Measurements from ENCODE around the gene ZNF3.
A peak's percentile ranks its signal among the peaks of the same experiment; 100 is the strongest.
"Not testable (repeated sequence)": the region's sequence is repeated elsewhere in the genome, so short reads cannot be mapped to it uniquely, and the experiment has no call there.

ZNF3 gene

DNA sequence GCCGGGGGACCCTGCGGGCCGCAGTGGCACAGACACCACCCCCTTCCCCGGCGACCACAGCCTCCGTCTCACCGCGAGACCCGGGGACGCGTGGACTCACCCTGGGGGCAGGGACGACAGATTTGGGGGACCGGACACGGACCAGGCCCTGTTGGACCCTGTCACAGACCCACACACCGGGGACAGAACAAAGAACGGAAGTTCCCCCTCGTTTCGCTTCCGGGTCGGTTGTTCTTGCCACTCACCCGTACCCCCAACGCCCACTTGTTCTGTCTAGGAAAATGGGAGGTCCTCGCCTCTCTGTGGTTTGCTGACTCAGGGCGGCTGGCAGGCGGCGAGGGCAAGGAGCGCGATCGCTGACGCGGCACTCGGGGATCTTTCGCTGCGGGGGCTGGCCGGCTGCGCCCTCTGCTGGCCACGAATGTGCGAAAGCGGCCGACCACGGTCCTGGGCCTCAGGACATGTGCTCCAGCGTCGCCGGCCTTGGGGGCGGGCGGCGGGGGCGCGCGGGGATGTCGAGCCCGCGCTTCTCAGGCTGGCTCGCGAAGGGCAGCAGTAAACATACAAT is at the start of gene ZNF3:
Gene ZNF3 (minus strand): TSS at position 189 of the 568 bp plus-strand sequence. CDS start 4,366 bp downstream, outside the sequence.
- DNase-seq: peak; percentile 84

DNA sequence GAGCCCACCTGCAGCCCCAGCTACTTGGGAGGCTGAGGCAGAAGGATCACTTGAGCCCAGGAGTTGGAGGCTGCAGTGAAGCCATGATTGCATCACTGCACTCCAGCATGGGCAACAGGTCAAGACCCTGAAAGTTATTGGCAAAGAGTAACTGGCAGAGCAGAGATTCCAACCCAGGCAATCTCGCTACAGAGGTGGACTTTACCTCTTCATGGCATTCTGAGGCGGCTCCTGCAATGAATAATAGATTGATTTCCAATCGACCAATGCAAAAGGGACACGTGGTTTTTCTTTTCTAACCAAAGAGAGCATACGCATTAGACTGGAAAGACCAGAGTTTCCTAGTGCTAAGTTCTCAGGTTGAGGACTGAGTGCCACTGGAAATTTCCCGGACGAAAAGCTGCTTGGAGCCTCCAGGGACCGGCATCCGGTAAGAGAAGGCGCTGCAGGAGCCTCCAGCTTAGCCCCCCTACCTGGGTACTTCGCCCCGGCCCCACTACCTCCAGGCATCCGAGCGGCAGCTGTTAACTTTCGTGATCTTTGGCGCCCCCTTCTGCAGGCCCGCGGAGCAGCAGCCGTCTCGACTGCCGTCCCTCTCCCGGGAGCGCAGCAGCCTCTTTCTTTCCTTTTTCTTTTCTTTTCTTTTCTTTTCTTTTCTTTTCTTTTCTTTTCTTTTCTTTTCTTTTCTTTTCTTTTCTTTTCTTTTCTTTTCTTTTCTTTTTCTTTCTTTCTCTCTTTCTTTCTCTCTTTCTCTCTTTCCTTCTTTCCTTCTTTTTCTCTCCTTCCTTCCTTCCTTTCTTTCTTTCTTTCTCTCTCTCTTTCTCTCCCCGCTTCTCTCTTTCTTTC is 49.3 kb upstream of the ZNF3 start:
- DNase-seq: no peak

DNA sequence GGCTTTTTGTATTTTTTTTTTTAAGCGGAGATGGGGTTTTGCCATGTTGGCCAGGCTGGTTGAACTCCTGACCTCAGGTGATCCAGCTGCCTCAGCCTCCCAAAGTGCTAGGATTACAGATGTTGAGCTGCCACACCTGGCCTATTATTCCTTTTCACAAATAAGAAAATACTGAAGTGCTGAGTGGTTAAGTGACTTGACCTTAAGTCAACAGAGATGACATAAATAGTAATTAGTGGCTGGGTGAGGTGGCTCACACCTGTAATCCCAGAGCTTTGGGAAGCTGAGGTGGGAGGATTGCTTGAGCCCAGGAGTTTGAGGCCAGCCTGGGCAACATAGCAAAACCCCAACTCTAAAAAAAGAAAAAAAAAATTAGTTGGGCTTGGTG is 48.7 kb upstream of the ZNF3 start:
- DNase-seq: not testable (repeated sequence)

DNA sequence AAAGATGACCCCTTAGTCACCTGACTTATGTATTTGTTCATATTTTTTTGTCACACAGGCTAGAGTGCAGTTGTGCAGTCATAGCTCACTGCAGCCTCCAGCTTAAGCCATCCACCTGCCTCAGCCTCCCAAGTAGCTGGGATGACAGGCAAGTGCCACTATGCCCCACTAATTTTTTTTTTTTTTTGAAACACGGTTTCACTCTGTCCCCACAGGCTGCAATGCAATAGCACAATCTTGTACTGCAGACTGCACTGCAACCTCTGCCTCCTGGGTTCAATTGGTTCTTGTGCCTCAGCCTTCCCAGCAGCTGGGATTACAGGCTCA is 47.1 kb upstream of the ZNF3 start:
- DNase-seq: no peak

DNA sequence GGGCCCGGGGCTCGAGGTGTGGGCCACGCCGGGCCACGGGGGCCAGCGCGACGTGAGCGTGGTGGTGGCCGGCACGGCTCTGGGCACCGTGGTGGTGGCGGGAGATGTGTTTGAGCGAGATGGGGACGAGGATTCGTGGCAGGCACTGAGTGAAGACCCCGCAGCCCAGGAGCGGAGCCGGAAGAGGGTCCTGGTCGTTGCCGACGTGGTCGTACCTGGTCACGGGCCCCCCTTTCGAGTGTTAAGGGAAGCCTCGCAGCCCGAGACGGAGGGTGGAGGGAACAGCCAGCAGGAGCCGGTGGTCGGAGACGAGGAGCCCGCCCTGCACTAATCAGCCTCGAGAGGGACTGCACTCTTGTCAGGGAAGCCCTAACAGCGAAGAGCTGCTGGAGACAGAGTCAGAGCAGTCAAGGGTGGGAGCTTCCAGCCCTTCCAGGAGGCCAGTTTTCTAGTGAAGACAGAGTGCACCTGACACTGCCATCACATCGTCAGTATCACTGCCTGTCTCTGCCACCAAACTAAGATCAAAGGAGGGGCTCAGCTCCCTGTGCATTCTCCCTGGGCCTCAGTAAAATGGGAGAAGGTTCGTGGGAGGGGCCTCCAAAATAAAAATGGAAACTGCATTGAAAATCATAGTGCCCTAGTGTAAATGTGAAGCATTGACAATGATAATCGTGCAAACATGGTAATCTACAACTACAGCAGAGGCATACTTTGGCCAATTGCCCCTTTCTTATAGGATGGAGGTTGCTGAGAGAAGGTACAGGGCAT is 46.5 kb upstream of the ZNF3 start:
- DNase-seq: no peak

DNA sequence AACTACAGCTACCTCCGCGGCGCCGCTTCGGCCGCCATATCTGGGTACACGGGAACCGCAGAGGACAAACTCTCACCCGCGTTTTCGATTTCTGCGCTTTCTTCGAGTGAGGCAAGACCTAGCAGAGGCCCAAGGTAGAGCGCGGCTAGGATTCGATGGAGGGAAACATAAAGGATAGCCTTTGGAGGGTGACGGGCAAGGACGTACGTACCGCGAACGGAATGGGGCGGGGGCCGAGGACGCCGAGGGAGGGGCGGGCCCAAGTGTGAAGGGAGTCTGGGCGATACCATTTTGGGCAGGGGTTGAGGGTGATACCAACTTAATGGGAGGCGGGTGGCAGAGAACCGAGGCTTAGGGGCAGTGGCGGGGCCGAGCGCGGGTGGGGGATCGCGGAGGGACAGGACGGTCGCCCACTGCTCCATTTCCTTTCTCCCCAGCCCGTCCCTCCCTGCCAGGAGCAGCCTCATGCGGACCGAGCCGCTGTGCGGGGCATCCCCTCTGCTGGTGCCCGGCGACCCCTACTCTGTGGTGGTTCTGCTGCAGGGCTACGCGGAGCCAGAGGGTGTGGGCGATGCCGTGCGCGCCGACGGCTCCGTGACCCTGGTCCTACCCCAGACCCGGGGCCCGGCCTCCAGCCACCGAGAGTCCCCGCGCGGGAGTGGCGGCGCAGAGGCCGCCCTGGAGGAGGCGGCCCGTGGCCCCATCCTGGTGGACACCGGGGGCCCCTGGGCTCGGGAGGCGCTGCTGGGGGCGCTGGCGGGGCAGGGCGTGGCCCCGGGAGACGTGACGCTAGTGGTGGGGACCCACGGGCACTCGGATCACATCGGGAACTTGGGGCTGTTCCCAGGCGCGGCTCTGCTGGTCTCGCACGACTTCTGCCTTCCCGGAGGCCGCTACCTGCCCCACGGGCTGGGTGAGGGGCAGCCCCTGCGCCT is 45.7 kb upstream of the ZNF3 start, which contains the start of gene MBLAC1:
Gene MBLAC1 (plus strand): TSS at position 37 of the 935 bp plus-strand sequence. CDS start 429 bp downstream, at position 466.
- DNase-seq: peak; percentile 44

DNA sequence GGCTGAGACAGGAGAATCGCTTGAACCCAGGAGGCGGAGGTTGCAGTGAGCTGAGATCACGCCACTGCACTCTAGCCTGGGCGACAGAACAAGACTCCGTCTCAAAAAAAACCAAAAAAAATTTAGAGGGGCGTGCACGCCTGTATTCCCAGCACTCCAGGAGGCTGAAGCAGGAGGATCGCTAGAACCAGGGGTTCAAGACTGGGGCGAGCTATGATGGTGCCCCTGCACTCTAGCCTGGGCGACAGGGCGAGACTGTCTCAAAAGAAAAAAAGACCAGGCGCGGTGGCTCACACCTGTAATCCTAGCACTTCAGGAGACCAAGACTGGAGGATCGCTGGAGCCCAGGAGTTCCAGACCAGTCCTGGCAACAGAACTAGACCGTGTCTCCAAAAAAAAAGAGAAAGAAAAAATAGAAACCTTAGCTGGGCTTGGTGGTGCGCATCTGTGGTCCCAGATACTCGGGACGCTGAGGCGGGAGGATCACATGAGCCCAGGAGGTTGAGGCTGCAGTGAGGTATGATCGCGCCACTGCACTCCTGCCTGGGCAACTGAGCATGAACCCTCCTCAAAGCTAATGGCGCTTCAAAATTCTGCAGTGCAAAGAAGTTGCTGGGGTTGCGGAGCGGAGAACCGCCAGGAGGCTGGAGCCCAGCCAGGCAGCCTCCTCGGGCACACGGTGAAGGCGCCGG is 44.9 kb upstream of the ZNF3 start:
- DNase-seq: no peak

DNA sequence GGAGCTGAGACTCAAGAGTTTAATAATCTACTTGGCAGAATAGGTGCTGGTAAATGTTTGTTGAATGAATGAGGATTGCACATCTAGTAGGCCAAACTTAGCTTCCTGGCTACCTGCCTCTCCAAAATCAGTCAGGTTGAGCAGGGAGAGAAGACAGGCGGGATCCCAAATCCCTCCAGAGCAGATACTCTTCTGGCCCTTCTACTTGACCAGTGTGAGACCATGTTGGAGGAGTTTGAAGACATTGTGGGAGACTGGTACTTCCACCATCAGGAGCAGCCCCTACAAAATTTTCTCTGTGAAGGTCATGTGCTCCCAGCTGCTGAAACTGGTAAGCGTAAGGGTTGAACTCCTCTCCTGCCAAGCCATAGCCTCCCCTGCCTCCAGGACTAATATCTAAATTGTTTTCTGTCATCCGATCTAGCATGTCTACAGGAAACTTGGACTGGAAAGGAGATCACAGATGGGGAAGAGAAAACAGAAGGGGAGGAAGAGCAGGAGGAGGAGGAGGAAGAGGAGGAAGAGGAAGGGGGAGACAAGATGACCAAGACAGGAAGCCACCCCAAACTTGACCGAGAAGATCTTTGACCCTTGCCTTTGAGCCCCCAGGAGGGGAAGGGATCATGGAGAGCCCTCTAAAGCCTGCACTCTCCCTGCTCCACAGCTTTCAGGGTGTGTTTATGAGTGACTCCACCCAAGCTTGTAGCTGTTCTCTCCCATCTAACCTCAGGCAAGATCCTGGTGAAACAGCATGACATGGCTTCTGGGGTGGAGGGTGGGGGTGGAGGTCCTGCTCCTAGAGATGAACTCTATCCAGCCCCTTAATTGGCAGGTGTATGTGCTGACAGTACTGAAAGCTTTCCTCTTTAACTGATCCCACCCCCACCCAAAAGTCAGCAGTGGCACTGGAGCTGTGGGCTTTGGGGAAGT is 43.0 kb upstream of the ZNF3 start:
- no peak for DNase-seq

DNA sequence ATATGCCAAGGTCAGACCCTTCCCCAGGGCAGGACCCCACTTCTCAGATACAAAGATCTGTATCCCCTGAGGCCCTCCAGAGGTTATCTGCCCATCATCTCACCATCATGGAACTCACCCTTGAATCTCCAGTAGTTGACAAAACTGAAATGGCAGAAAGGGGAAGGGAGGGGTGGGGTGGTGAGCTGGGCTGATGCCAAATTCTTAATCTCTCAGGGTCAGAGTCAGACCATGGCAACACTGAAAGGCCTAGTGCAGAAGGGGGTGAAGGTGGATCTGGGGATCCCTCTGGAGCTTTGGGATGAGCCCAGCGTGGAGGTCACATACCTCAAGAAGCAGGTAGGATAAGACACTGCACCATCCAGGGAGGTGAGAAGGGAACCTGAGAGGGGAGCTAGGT is 41.0 kb upstream of the ZNF3 start:
- DNase-seq: no peak

DNA sequence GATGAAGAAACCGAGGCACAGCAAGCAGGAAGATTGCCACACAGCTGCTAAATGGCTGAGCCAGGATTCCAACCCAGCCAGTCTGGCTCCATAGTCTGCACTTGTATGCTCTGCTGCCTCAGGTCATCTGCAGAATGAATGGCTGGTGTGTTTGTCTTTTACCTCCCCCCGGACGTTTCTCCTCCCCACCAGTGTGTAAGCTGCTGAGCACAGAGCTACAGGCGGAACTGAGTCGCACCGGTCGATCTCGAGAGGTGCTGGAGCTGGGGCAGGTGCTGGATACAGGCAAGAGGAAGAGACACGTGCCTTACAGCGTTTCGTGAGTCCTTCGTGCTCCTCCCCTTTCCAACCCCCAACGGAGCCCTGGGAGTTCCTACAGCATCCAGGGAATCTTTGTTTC is 40.5 kb upstream of the ZNF3 start:
- DNase-seq: no peak

DNA sequence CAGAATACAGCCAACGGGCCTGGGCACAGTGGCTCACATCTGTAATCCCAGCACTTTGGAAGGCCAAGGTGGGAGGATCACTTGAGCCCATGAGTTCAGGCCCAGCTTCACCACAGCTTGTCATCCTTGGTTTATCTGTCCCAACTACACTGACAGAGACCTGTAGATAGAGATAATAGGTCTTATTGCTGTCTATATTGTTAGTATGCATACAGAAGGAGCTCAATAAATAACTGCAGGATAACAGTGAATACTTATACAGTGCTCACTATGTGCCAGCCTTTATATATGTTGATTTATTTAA is 39.2 kb upstream of the ZNF3 start:
- DNase-seq: no peak

DNA sequence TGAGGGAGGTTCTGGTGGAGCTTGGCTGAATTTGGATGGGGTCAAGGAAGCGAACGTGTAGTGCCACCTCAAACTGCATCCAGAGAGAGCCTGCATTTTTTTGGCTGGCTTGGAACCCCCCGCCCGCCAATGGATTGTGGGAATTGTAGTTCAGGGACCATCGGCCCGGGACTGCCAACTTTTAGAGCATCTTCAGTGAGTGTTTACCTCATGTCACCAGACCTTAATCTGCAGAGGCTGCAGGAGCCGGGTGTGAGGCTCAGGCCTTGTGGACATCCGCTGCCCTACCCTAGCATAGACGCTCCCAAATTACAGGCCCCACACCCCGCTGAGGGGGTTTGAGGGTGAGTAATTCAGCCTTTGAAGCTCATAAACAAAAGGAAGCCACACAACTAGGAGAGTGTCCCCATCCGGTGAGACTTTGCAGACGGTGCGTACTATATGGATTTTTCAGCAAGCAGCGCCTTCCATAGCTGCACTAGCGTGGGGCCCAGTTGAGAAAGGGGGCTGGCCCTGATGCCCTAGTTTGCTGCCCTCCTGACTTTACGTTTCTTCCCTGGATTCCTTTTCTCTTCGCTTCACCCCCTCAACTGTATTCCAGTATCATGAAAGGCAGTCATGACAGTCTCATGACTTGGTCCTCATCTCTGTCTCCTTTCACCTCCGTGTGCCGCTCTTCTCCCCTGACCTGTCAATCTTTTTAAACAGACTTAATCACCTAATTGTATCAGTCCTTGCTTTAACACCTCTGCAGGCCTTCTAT is 38.6 kb upstream of the ZNF3 start:
- DNase-seq: no peak

DNA sequence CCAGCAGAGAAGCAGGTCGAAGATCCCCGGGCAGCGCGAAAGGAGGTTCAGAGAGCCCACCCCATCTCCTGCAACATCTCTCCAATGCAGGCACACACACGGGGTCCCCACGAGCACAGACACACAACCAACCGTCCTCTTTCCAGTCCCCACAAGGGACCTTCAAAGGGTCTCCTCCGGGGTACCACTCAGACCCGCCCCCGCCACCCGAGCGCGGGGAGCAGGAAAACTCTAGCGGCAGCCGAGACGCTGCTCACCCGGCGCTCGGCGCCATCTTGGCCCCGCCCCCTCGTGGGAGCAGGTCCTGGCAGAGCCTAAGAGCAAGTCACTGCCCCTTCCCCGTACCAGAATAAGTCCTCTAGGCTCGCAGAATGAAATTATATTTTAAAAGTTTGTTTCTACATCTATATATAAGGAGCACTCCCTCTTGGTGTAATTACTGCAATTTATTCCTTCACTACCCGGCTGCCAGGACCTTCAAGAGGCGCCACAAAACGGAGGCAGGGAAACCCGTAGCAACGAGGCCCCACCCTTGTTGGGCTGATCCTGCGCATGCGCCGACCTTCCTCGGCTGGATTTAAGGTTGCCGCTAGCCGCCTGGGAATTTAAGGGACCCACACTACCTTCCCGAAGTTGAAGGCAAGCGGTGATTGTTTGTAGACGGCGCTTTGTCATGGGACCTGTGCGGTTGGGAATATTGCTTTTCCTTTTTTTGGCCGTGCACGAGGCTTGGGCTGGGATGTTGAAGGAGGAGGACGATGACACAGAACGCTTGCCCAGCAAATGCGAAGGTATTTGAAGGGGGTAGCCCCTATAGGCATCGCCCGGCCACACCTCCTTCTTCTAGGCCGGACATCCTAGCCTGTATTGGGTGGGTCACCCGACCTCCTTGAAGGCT is 37.8 kb upstream of the ZNF3 start, which contains the start of the genes CNPY4 and TAF6:
Gene CNPY4 (plus strand): TSS at position 563 of the 898 bp plus-strand sequence. CDS start 111 bp downstream, at position 674.
Gene TAF6 (minus strand): TSS at position 287 of the 898 bp plus-strand sequence. CDS start 5,149 bp downstream, outside the sequence.
- DNase-seq: peak; percentile 57

DNA sequence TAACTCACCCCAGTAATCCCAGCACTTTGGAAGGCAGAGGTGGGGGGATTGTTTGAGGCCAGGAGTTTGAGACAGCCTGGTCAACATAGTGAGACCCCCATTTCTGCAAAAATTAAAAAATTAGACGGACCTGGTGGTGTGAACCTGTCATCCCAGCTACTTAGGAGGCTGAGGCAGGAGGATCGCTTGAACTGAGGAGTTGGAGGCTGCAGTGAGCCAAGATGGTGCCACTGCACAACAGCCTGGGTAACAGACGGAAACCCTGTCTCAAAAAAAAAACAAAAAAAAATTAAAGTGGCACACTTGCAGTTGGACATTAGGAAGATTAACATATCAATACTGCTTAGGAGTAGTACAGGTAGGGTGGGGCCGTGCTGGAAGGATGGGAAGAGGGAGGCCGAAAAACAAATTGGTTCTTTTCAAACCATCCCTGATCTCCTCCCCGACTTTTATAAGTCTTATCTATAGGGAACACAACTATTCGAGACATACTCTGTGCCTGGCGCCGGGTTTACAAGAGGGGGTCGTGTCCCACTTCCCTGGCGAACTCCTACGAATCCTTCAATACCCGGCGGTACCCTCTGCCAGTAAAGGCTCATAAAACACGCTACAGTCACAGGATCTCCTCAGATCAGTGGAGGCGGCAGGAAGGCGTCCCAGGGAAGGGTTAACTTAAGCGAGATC is 37.0 kb upstream of the ZNF3 start:
- DNase-seq: no peak

DNA sequence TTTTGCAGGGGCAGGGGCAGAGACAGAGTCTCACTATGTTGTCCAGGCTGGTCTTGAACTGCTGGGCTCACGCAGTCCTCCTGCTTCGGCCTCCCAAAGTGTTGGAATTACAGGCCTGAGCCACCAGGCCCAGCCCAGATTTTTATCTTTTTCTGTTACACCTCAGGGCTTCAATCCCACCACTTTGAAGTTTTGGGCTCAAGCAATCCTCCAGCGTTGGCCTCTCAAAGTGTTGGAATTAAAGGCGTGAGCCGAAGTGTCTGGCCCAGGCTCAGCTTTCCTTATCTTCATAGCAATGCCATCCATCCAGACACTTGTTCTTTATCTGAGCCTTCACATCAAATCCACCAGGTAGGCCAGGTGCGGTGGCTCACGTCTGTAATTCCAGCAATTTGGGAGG is 33.5 kb upstream of the ZNF3 start:
- no peak for DNase-seq

DNA sequence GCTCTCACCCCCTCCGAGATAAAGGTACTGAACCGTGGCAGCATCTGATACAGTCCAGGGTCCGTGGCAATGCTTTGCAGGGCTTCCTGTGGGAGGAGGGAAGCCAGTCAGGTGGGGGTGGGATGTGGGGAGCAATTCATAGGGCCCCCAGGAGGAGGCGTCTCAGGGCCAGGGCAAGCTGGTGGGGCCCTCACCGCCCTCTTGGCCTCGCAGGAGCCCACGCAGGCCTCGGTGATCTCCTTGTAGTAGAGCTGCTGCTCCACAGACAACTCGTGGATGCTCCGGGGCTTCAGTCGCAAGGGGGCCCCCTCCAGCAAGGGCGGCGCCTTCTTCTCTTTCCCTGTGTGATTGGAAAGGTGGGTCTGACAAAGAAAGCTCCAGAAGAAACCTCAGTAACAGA is 30.4 kb upstream of the ZNF3 start:
- DNase-seq: no peak

DNA sequence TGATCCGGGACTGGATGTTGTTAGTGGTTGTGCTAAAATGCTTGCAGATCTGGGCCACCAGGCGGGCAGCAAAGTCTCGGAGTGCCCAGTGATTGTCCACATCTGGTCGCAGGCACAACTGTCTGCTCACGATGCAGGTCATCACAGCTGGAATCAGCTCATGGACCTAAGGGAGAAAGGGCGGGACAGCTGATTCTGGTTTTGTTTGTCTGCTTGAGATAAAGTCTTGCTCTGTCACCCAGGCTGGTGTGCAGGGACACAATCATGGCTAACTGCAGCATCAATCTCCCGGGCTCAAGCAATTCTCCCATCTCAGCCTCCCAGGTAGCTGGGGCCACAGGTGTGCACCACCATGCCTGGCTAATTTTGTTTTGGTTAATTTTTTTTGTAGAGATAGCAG is 29.6 kb upstream of the ZNF3 start:
- DNase-seq: no peak

DNA sequence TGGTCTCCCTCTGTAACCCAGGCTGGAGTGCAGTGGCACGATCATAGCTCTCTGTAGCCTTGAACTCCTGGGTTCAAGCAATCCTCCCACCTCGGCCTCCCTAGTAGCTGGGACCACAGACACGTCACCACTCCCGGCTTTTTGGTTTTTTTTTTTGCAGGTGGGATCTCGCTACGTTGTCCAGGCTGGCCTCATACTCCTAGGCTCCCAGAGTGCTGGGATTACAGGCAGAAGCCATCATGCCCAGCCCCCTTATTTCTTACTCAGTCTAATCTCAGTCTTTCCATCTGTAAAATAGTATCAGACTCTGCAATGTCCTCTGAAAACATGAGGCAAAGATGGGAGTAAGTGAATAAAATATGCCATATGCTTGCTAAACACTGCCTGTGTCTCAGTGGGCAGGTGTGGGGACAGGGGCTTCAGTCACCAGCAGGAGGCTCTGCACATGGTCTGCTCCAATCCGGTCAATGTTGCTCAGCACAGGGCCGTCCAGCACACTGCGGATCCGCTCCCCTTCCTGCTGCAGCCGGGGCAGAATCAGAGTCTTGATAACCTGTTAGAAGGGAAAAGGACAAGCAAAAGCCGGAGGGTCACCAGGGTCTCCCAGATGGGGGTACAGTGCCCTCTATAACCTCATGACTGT is 28.1 kb upstream of the ZNF3 start:
- DNase-seq: no peak
